ENCODE data around the gene SRSF10.

- no peak for TF ChIP-seq POLR2A (IDR thresholded peaks at IDR 0.05)
- TF ChIP-seq, protein P1, sequence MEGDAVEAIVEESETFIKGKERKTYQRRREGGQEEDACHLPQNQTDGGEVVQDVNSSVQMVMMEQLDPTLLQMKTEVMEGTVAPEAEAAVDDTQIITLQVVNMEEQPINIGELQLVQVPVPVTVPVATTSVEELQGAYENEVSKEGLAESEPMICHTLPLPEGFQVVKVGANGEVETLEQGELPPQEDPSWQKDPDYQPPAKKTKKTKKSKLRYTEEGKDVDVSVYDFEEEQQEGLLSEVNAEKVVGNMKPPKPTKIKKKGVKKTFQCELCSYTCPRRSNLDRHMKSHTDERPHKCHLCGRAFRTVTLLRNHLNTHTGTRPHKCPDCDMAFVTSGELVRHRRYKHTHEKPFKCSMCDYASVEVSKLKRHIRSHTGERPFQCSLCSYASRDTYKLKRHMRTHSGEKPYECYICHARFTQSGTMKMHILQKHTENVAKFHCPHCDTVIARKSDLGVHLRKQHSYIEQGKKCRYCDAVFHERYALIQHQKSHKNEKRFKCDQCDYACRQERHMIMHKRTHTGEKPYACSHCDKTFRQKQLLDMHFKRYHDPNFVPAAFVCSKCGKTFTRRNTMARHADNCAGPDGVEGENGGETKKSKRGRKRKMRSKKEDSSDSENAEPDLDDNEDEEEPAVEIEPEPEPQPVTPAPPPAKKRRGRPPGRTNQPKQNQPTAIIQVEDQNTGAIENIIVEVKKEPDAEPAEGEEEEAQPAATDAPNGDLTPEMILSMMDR (IDR thresholded peaks at IDR 0.05): no peak
These were observed 27.0 kb upstream of the SRSF10 start for GRCh38 chr1:24007079-24007478.
